VCaP (cell line): ENCODE measurements around the gene CEP85L.

Experiments used
- H3K27ac ChIP-seq: fragments of 450-650 bp; 2 replicates; pipeline ENCODE4 v1.5.1; 2017
- TF ChIP-seq, protein P1 (sequence below): fragments of 450-650 bp; conservative IDR thresholded peaks from 2 replicates; pipeline ENCODE4 v1.5.1; 2017; ENCODE audit warnings: mild to moderate bottlenecking, moderate library complexity

CEP85L gene

DNA sequence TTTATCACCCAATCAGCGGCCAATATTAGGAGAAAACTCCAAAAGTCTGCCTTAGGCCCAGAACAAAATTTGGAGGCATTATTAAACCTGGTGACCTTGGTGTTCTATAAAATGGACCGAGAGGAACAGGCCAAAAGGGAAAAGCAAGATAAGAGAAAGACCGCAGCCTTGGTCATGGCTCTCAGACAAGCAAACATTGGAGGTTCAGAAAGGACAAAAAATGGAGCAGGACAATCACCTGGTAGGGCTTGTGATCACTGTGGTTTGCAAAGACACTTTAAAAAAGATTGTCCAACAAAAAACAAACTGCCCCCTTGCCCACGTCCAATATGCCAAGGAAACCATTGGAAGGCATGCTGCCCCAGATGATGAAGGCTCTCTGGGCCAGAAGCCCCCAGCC is 31.2 kb downstream of the CEP85L start:
- TF ChIP-seq, protein P1, sequence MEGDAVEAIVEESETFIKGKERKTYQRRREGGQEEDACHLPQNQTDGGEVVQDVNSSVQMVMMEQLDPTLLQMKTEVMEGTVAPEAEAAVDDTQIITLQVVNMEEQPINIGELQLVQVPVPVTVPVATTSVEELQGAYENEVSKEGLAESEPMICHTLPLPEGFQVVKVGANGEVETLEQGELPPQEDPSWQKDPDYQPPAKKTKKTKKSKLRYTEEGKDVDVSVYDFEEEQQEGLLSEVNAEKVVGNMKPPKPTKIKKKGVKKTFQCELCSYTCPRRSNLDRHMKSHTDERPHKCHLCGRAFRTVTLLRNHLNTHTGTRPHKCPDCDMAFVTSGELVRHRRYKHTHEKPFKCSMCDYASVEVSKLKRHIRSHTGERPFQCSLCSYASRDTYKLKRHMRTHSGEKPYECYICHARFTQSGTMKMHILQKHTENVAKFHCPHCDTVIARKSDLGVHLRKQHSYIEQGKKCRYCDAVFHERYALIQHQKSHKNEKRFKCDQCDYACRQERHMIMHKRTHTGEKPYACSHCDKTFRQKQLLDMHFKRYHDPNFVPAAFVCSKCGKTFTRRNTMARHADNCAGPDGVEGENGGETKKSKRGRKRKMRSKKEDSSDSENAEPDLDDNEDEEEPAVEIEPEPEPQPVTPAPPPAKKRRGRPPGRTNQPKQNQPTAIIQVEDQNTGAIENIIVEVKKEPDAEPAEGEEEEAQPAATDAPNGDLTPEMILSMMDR, result no peak

DNA sequence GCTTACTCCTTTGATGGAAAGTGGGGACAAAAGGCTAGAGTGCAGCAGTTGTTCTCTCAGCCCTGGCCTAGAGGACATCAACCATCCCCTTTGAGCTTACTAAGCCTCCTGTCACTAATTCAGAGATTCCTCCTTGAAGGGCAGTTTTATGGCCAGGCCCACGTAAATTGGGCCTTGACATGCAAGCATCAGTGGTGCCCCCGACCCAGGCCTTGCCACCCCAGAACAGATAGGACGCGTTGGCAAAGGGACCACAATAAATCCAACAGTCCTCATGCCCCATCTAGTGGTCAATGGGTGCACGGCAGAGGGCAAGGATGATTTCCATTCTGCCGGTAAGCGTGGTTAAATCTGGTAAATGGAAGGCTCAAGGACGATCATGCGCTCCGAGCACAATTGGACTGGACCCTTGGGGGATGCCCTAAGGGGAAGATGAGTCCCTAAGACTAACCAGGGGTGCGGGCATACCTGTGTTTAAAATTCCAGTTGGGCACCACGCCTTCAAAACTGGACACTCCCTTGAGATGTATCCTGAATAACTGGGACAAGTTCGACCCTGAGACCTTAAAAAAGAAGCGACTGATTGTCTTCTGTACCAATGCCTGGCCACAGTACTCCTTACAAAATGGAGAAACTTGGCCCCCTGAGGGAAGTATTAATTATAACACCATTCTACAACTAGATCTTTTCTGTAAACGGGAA is 32.6 kb downstream of the CEP85L start:
- TF ChIP-seq, protein P1, result peak; percentile 90
- no peak overlapping the region for H3K27ac ChIP-seq

More for the DNA sequence above, 31.2 kb downstream of the CEP85L start:
- H3K27ac ChIP-seq, result no peak overlapping the region

DNA sequence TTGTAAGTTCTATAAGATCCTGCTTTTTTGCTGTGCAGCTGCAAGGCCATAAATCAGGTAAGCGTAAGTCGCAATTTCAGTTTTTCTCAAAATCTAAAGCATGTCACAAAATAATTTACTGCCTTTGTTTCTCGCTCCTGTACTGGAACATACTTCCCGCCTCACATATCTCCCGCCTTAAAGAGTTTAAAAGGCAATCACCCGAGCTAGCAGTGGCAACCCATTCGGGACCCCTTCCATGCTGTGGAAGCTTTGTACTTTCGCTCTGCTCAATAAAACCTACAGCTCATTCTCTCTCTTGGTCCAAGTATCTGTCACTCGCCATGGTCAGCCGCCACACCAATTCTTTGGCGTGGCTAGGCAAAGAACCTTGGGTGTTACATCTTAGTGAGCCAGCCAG is 34.0 kb downstream of the CEP85L start:
- TF ChIP-seq, protein P1, result no peak
- H3K27ac ChIP-seq, result no peak overlapping the region

DNA sequence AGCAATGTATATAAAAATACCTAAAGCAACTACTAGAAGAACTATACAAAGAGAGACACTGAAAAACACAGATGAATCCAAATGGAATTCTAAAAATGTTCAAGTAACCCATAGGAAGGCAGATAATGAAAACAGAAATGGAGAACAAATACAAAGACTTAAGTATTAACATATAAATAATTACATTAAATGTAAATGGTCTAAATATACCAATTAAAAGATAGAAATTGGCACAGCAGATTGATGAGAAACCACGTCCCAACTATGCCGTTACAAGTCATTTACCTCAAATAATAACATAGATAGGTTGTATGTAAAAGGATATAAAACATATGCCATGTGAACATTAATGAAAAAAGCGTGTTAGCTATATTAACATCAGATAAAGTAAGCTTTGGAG is 40.1 kb downstream of the CEP85L start:
- H3K27ac ChIP-seq, result no peak overlapping the region
- TF ChIP-seq, protein P1, result no peak

DNA sequence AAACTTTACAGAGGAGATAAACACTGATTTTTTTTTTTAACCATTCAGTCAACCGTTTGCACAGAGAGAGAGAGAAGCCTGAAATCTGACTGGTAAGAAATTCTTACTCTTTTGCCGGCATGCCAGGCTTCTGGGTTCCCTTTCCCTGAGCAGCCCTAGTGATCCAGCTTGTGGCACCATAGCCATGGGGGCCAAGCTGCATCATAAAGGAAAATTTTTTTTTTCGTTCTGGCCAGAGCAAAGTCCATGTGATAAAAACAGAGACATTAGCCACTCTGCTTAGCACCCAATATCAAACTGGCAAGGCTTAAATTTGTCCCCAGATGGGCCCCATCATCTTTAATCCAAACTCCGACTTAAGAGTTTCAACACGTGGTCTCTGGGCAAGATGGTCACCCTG is 44.5 kb downstream of the CEP85L start:
- TF ChIP-seq, protein P1, result no peak
- no peak overlapping the region for H3K27ac ChIP-seq

DNA sequence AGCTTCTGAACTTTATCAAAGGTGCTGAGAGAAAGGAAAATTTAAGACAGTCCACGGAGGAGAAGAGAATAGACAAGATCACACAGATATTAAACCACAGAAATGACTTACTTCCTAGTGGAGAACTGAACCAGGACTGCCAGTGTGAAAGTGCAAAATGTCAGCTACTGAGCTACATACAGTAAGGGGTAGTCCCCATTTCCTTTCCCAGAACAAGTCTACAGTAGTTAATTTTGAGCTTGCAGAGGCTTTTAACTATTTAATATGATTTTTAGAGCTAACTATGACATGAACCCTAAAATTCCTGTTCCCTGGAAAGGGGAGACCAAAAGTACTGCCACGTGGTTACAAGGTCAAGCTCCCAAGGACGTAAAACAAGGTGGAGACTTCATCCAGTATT is 45.1 kb downstream of the CEP85L start:
- TF ChIP-seq, protein P1, result no peak
- no peak overlapping the region for H3K27ac ChIP-seq

DNA sequence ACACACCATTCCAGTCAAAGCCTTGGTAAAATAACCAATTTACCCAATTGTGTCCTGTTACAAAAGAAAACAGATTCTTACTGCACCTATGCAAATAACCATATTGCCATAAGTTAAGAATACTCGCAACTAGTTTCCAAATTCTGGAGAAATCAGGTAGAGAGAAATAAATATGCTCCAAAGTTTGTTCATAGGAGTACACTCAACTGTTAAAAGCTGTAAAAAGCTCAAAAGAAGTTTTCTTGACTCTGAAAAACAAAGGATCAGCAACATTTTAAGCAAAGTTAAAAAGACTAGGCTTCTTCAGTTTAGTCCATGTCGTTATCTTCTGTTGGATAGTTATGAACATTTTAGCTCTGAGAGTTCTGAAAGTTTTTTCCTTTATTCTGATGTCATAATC is 48.0 kb downstream of the CEP85L start:
- no peak overlapping the region for H3K27ac ChIP-seq
- TF ChIP-seq, protein P1, result no peak
